ENCODE results near the gene JAZF1.

JAZF1 gene

GRCh38 chr7:28020302-28020940 is 160.2 kb downstream of the JAZF1 start:
- no peak for TF ChIP-seq REST (IDR thresholded peaks at IDR 0.05; ENCODE audit: low read depth)
- TF ChIP-seq MAX (IDR thresholded peaks at IDR 0.05) = 0 out of 2 replicates have a peak, but pooled peaks have one; percentile 18
- TF ChIP-seq NFIC (IDR thresholded peaks at IDR 0.05) = no peak
- TF ChIP-seq ZBTB7A (IDR thresholded peaks at IDR 0.05; ENCODE audit: low read depth) = no peak
- TF ChIP-seq RAD21 (IDR thresholded peaks at IDR 0.05; ENCODE audit: low read depth) = peak; percentile 99

GRCh38 chr7:28018856-28019465 is 161.6 kb downstream of the JAZF1 start:
- TF ChIP-seq RAD21 (IDR thresholded peaks at IDR 0.05; ENCODE audit: low read depth) = no peak
- TF ChIP-seq CEBPB (IDR thresholded peaks at IDR 0.05) = no peak
- TF ChIP-seq TEAD4 (IDR thresholded peaks at IDR 0.05) = no peak

GRCh38 chr7:28018446-28018845 is 162.1 kb downstream of the JAZF1 start:
- TF ChIP-seq ZBTB7A (IDR thresholded peaks at IDR 0.05; ENCODE audit: low read depth) (no peak), YY1 (IDR thresholded peaks at IDR 0.05; ENCODE audit: low read depth) (no peak)

GRCh38 chr7:28018020-28018419 is 162.6 kb downstream of the JAZF1 start:
- TF ChIP-seq ZBTB7A (IDR thresholded peaks at IDR 0.05; ENCODE audit: low read depth) = no peak
- no peak for TF ChIP-seq REST (IDR thresholded peaks at IDR 0.05; ENCODE audit: low read depth)
- no peak for TF ChIP-seq NFIC (IDR thresholded peaks at IDR 0.05)
- no peak for TF ChIP-seq FOXM1 (IDR thresholded peaks at IDR 0.05; ENCODE audit: borderline replicate concordance, low read depth)
- TF ChIP-seq TEAD4 (IDR thresholded peaks at IDR 0.05) = no peak

- no peak for TF ChIP-seq TEAD4 (IDR thresholded peaks at IDR 0.05)
- TF ChIP-seq RAD21 (IDR thresholded peaks at IDR 0.05; ENCODE audit: low read depth) = no peak
- TF ChIP-seq USF1 (IDR thresholded peaks at IDR 0.05) = no peak
- TF ChIP-seq CEBPB (IDR thresholded peaks at IDR 0.05) = no peak
- TF ChIP-seq NFIC (IDR thresholded peaks at IDR 0.05) = no peak
- TF ChIP-seq TCF12 (IDR thresholded peaks at IDR 0.05; ENCODE audit: low read depth) = no peak
- TF ChIP-seq EP300 (IDR thresholded peaks at IDR 0.05; ENCODE audit: borderline replicate concordance) = no peak
- no peak for TF ChIP-seq ZBTB7A (IDR thresholded peaks at IDR 0.05; ENCODE audit: low read depth)
- no peak for TF ChIP-seq CREB1 (IDR thresholded peaks at IDR 0.05; ENCODE audit: low read depth)
- no peak for TF ChIP-seq TAF1 (IDR thresholded peaks at IDR 0.05; ENCODE audit: low read depth)
- no peak for TF ChIP-seq MAX (IDR thresholded peaks at IDR 0.05)
- no peak for TF ChIP-seq EGR1 (IDR thresholded peaks at IDR 0.05)
- TF ChIP-seq FOXM1 (IDR thresholded peaks at IDR 0.05; ENCODE audit: borderline replicate concordance, low read depth) = no peak
- TF ChIP-seq YY1 (IDR thresholded peaks at IDR 0.05; ENCODE audit: low read depth) = no peak
- TF ChIP-seq REST (IDR thresholded peaks at IDR 0.05; ENCODE audit: low read depth) = no peak
Measured at GRCh38 chr7:28017372-28017771, 163.2 kb downstream of the JAZF1 start.

- TF ChIP-seq NFIC (IDR thresholded peaks at IDR 0.05) = no peak
Measured at GRCh38 chr7:28016297-28016696, 164.3 kb downstream of the JAZF1 start.
